ENCODE results near the gene ENG.
A peak's percentile ranks its signal among the peaks of the same experiment; 100 is the strongest.

ENG gene

GRCh38 chr9:127790094-127790855 lies 64.2 kb downstream of the ENG start:
- no peak for DNase-seq

- DNase-seq = no peak
Measured at GRCh38 chr9:127789179-127789578, 65.3 kb downstream of the ENG start.

- no peak for DNase-seq
Measured at GRCh38 chr9:127788337-127789011, 66.0 kb downstream of the ENG start.

GRCh38 chr9:127786773-127787104 lies 67.7 kb downstream of the ENG start:
- DNase-seq = peak; percentile 32 to 44 (median 37)

GRCh38 chr9:127785933-127786772 lies 68.3 kb downstream of the ENG start, which contains the start of gene CDK9:
Gene CDK9, plus strand, starts transcription at chr9:127786034. Its CDS starts 115 bp downstream, at chr9:127786149.
- peak; percentile 94 to 98 (median 97) for DNase-seq

GRCh38 chr9:127785023-127785932 lies 69.2 kb downstream of the ENG start:
- DNase-seq = peak; percentile 83 to 94 (median 90)

- DNase-seq = peak; percentile 57 to 69 (median 63)
Measured at GRCh38 chr9:127783111-127784008, 71.1 kb downstream of the ENG start.

GRCh38 chr9:127781806-127782205 lies 72.7 kb downstream of the ENG start:
- DNase-seq = peak in 2 of 3 donors; percentile 35 to 57

GRCh38 chr9:127780909-127781308 lies 73.5 kb downstream of the ENG start:
- DNase-seq = peak; percentile 66 to 75 (median 73)

GRCh38 chr9:127780126-127780885 lies 74.2 kb downstream of the ENG start:
- no peak for DNase-seq

GRCh38 chr9:127779136-127779981 lies 75.1 kb downstream of the ENG start:
- peak; percentile 86 to 91 (median 87) for DNase-seq

- DNase-seq = peak; percentile 39 to 62 (median 52)
Measured at GRCh38 chr9:127778280-127779135, 76.0 kb downstream of the ENG start, which contains the start of gene SH2D3C. Gene SH2D3C, minus strand, starts transcription at chr9:127778666. Its CDS starts 39 bp downstream, at chr9:127778627.

GRCh38 chr9:127777368-127777980 lies 77.0 kb downstream of the ENG start:
- peak in 1 of 3 donors; percentile 20 for DNase-seq

- DNase-seq = peak in 1 of 3 donors; percentile 41
Measured at GRCh38 chr9:127776924-127777289, 77.6 kb downstream of the ENG start.

- peak; percentile 89 to 93 (median 89) for DNase-seq
Measured at GRCh38 chr9:127776195-127776923, 78.1 kb downstream of the ENG start.

- DNase-seq = no peak
Measured at GRCh38 chr9:127773981-127774380, 80.5 kb downstream of the ENG start.

- peak; percentile 53 to 70 (median 65) for DNase-seq
Measured at GRCh38 chr9:127773272-127773671, 81.2 kb downstream of the ENG start.
